ENCODE data around the gene ERCC4.

DNA sequence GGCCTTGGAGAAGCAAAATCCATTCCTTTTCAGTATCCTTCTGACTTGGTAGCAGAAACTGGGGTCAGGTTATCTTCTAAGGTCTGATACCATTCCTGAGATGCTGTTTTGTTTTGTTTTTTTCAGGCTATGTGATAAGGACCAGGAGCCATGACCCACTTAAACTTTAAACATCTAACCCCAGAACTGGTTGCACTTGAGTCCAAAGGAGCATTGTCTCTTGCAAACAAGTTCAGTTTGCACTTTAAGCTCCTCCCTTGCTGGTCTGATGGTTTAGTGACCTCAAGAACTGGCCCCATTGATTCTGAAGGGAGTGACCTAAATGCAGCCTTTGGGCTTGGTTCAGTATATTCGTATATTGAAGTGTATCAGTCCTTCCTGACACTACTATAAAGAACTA, 75.2 kb downstream of the ERCC4 start:
- TF ChIP-seq, protein P1, sequence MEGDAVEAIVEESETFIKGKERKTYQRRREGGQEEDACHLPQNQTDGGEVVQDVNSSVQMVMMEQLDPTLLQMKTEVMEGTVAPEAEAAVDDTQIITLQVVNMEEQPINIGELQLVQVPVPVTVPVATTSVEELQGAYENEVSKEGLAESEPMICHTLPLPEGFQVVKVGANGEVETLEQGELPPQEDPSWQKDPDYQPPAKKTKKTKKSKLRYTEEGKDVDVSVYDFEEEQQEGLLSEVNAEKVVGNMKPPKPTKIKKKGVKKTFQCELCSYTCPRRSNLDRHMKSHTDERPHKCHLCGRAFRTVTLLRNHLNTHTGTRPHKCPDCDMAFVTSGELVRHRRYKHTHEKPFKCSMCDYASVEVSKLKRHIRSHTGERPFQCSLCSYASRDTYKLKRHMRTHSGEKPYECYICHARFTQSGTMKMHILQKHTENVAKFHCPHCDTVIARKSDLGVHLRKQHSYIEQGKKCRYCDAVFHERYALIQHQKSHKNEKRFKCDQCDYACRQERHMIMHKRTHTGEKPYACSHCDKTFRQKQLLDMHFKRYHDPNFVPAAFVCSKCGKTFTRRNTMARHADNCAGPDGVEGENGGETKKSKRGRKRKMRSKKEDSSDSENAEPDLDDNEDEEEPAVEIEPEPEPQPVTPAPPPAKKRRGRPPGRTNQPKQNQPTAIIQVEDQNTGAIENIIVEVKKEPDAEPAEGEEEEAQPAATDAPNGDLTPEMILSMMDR (IDR thresholded peaks at IDR 0.05; ENCODE audit: low read depth, low read length): no peak
- no peak for TF ChIP-seq EZH2phosphoT487 (IDR thresholded peaks at IDR 0.05; ENCODE audit: low read depth)

Measured in OCI-LY3 (cell line).